GM19438 (cell line): ENCODE results near the gene SPHK1.

Source experiments
- ATAC-seq: cut with Tn5 transposase; IDR thresholded peaks from one replicate; pipeline ENCODE4 v1.9.1; 2021; ENCODE audit warnings: low read depth; ENCODE audit not compliant: unreplicated experiment

Gene SPHK1

DNA sequence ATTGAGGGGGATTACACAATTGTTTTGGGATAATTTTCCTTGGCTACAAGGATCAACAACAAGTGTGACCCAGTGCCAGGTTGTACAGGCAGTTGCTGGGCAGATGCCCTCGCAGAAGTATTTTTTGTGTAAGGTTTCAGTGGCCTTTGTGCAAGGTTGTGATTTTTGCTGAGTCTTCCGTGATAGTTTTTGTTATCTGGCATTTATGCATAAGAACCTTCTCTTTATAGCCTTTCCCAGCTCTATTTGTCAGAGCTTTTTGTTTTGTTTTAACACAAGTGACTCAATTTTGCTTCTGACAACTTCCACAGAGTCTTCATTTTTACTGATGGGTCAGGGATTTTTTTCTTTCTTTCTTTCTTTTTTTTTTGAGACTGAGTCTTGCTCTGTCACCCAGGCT lies 23.9 kb upstream of the SPHK1 start:
- ATAC-seq, result no peak

DNA sequence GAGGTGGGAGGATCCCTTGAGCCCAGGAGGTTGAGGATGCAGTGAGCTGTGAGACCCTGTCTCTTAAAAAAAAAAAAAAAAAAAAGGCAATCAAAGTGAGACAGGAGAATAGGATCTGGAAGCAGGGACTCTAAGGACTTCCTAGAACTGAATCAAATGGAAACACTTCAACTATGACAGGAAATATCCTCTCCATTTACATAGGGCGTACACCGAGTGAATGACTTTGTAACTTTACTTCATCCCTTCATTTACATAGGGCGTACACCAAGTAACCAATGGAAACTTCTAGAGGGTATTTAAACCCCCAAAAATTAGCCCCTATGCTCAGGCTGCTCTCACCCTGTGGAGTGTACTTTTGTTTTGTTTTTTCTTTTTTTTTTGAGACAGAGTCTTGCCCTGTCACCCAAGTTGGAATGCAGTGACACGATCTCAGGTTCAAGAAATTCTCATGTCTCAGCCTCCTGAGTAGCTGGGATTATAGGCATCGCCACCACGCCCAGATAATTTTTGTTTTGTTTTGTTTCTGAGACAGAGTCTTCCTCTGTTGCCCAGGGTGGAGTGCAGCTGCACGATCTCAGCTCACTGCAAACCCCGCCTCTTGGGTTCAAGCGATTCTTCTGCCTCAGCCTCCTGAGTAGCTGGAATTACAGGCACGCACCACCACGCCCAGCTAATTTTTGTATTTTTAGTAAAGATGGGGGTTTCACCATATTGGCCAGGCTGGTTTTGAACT lies 21.1 kb upstream of the SPHK1 start:
- ATAC-seq, result no peak

DNA sequence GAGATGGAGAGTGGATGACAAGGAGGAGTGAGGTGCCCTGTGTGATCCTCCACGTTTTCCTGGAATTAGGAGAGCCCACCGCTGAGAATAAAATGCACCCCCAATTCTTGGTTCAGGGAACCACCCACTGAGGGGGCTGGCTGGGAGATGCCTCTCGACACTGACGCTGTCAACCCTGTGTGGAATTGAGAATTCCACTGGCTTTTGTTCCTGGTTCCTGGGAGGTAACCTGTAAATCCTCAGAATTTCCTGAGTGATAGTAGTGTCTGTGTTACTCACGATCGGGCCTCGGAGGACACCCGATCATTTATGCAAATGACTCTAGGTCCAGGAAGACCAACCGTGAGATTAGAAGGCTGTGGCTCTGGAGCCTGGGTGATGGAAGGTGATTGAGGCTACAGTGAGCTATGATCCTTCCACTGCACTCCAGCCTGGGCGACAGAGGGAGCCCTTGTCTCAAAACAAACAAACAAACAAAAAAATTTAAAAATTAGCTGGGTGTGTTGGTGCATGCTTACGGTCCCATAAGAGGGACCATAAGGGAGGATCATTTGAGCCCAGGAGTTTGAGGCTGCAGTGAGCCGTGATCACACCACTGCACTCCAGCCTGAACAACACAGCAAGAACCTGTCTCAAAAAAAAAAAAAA lies 19.0 kb upstream of the SPHK1 start:
- no peak for ATAC-seq

DNA sequence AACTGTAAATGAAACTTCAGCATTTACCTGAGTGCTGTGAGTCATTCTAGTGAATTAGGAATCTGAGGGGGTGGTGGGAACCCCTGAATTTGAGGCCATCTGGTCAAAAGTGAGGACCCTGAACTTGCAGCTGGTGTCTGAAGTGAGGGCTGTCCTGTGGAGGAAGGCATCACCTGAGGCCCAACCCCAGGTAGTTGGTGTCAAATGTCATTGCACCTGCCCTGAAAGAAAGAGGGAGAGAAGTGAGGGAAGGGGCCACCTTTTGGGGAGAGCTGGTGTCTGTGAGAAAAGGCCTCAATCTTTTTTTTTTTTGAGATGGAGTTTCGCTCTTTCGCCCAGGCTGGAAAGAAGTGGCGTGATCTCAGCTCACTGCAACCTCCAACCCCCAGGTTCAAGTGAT lies 18.2 kb upstream of the SPHK1 start:
- no peak for ATAC-seq

DNA sequence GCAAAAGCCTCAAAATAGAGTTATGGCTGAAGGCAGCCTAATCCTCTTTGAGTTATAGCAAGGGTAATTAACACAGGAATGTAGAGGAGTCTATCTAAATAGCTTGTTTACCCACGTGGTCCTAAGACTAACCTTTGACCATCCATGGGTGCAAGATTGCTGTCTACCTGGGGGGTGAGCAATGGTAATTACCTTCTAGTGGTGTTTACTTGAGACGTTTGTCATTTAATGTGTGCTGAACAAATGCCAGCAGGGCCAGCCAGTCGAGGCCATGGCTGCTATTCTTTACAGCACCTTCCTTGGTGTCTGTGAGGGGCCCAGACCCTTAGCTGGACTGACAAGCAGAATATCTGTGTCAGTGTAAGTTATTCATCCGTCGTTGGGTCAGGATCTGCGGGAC lies 16.8 kb upstream of the SPHK1 start:
- no peak for ATAC-seq

DNA sequence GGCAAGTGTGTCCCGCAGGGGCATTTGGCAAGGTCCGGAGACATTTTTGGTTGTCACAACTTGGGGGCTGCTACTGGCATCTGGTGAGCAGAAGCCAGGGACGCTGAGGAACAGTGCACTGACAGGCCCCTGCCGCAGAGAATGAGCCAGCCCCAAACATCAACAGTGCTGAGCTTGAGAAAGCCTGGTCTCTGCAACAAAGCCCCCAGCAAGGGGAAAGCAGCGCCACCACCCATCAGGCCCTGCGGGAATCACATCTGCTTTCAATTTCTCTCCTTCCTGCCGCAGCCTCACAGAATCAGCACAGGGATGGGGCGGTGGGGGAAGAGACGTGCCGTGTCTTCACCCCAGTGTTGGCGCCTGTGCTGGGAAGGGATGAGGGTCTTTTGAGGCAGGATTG lies 15.9 kb upstream of the SPHK1 start:
- ATAC-seq, result no peak

DNA sequence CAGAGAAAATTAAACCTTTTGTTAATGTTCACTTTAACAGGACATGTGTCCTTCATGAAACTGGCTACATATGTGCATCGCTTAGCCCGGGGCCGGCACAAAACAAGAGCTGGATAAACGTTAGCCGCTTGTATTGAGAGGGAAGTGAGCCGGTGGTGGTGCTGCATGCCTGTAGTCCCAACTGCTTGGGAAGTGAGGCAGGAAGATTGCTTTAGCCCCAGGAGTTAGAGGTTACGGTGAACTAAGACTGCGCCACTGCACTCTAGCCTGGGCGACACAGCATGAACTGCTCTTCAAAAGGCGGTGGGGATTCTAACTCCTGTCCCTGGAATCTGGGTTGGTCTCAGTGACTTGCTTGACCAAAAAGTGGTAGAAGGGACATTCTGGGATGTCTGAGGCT lies 15.0 kb upstream of the SPHK1 start:
- no peak for ATAC-seq

DNA sequence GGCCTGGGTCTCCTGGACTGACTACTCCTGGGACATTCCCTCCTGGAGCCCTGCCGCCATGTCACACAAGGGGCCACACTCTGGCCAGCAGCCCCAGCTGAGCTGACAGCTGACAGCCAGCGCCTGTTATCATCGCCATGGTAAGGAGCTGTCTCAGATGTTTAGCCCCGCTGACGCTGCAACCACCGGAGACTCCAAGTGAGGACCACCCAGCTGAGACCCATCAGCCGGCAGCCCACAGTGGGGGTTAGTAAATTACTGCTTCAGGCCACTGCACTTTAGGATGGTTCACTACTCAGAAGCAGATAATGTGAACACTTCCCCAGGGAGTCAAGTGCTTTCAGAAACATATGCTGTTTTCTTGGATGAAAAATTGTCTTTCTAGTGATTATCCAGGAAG lies 14.6 kb upstream of the SPHK1 start:
- ATAC-seq, result no peak

DNA sequence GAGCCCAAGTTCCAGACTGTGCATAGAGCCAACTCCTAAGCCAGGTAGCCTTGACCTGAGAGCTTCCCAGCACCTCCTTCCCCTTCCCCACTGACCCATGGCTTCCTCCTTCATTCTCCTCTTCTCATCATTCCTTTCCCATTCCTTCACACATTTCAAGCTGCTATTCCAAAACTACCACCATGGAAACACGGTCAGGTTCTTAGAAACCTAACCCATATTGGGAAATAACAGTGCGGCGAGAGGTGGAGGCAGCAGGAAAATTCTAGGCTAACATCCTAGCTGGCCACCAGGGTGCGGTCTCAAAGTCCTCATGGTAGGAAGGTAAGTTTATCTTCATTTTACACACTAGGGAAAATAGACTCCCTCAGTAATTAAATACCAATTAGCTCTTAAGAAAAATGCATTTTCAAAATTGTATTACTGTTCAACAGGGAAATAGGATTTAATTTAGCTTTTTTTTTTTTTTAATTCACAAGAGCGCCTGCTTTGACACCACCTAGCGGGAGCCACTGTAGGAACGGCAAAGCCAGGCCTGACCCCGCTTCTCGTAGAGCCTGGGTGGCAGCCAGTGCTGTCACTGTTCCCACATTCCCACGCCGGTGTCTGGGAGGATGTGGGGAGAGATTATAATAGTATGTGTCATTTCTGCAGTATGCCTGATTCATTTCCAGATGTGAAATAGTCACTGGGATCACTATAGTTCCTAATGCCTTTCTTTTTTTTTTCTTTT lies 14.0 kb upstream of the SPHK1 start:
- no peak for ATAC-seq

DNA sequence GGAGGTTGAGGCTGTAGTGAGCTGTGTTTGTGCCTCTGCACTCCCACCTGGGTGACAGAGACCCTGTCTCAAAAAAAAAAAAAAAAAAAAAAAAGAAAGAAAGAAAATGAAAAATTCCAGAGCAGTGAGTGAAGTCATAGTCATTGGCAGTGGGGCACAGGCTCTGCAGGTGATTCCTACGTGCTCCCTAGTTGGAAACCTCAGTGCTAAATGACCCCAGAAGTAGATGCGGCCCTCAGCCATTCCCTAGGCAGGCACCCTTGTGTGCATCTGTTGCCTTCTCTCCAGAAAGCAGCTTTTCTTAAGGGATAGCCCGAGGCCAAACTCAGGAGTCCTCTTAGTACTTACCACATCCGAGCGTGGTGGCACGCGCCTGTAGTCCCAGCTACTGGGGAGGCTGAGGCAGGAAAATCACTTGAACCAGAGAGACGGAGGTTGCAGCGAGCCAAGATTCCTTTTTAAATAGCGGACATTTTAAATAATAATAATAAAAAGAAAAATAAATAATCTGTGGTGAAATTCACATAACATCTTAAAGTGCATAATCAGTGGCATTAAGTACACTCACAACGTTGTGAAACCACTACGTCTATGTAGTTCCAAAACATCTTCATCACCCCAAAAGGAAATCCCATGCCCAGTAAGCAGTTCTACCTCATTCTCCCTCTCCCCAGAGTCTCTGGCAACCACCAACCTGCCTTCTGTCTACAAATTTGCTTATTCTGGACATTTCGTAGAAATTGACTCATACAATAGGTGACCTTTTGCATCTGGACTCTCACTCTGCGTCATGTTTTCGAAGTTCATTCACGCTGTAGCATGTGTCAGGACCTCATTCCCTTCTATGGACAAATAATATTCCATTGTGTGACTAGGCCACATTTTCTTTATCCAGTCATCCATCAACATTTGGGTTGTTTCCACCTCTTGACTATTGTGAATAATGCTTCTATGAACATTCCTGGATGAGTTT lies 12.5 kb upstream of the SPHK1 start:
- ATAC-seq, result no peak

DNA sequence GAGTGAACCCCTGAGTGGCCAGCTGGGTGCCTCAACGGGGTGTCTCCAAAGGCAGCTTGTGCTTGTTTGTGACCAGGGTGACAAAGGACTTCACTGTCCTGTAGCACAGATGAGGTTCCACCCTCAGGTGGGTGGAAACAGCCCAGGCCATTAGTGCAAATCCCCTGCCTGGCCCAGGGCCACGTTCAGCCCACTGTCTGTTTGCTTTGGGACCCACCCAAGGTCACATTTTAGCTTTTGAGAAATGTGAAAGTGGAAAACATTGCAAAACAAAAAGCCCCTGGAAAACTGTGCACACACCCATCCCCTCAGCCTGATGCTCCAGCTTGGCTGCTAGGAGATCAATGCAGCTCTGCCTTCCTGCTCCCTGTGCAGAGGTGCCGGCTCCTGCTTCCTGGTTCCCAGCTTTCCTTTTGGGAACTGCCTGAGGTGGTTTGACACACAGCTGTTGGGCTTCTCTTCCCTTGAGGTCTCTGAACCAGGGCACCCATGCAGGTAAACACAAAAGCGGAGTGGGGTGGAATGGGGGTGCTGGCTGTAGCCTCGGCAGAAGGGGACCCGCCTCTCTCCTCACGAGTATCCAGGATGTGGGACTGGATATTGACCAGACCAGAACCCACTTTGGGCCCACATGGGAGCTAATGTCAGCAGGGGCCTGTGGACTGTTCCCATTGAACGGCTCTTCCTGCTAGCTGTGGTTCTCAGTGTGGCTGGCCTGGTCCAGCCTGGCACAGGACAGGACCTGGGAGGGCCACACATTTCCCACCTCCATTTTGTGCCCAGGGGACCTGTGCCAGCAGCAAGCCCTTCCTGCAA lies 7.9 kb upstream of the SPHK1 start:
- ATAC-seq, result no peak

DNA sequence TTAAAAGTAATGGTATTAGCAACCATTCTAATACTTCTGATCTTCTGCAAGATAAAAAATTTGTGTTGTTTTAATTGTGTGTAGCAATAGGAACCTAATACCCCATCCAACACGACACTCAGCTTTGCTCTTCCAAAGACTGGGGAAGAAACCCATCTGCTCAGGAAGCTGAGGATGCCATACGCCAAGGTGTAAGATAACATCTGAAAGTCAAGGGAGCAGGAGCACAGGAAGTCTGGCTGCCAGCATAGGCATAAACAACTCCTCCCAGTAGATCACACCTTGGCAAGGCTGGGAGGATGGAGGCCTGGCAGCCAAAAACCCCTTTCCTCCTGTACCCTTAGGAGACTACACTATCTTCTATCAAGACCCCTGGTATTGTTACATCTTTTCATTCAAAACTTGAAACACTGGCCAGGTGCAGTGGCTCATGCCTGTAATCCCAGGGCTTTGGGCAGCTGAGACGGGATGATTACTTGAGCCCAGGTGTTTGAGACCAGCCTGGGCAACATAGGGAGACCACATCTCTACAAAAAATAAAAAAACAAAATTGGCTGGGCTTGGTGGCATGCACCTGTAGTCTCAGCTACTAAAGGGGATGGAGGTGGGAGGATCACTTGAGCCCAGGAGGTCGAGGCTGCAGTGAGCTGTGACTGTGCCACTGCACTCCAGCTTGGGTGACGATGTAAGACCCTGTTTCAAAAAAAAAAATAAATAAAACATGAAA lies 5.7 kb upstream of the SPHK1 start:
- no peak for ATAC-seq

DNA sequence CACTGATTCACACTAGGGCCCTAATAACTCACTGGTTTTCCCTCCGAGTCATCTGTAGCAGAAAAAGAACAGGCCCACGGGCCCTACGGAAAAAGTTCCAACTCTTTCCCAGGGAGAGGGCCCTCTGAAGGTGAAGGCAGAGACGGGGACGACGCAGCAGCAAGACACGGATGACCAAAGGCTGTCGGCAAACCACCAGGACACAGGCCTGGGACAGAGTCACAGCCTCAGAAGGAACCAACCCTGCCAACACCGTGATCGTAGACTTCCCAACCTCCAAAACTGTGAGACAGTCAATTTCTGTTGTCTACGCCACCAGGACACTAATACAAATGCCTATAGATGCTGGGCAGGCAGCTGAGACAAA lies 5.2 kb upstream of the SPHK1 start:
- ATAC-seq, result no peak

DNA sequence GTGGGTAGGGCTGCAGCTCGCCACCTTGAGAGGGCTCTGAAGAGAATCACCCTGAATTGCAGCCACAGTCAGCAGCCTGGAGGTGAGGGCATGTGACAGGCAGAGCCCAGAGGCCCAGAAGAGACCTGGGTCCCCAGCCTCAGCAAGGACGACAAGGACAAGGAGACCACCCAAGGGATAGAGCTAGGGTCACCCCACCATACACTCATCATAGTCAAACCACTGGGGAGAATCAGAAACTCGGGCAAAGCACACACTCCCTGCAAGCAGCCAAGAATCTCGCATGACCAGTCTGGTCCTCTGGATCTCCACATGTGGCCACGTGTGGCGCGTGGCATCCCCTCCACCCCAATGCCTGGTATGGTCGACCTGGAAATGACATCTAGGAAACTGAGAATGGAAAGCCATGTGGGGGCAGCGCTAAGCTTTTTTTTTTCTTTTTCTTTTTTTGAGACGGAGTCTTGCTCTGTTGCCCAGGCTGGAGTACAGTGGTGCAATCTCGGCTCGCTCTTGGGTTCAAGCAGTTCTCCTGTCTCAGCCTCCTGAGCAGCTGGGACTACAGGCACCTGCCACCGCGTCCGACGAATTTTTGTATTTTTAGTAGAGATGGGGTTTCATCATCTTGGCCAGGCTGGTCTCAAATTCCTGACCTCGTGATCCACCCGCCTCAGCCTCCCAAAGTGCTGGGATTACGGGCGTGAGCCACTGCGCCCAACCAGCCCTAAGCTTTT lies 4.6 kb upstream of the SPHK1 start:
- no peak for ATAC-seq

DNA sequence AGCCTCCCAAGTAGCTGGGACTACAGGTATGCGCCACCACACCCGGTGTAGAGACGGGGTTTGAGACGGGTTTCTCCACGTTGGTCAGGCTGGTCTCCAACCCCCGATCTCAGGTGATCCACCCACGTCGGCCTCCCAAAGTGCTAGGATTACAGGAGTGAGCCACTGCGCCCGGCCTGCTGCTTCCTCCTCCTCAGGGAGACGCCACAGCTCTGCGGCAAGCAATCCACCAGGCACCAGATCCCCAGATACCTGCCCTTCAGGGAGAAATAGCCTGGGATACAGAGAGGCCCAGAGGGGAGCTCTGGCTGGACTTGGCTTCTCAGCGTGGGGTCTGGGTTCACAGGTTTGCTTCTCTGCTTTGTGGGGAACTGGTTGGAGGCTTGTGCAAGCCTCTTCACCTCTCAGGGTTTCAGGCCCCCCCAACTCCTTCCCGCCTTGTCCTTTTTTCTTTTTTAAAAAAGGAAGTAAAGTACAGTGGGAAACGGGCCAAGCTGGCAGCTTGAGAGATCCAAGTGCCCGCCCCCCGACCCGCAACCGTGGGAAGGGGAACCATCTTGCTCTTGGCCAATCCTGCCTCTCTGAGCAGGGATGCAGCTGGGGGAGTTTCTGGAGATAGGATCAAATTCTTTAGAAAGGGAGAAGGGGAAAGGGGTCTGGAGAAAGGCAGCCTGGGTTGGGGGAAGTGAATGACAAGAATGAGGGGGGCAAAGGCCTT lies 2.6 kb upstream of the SPHK1 start:
- ATAC-seq, result no peak

DNA sequence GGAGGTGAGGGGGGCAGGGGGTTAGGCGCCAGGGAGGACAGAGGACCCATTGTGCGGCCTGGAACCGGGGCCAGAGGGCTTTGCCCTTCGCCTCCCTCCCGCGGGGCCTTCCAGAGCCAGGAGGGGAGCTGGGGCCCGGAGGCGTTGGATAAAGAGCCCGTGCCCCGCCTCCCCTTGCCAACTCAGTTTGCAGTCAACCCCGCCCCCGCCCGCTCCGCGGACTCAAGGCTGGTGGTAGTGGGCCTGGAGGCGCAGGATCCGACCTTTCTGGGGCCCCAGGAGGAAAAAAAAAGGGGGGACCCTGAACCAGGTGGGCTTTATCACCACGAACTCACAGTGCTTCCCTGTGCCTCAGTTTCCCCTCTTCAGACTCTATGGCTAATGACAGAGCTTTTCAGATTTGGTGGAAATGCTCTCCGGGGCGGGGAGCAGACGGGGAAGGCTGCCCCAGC lies 2.0 kb upstream of the SPHK1 start:
- no peak for ATAC-seq

DNA sequence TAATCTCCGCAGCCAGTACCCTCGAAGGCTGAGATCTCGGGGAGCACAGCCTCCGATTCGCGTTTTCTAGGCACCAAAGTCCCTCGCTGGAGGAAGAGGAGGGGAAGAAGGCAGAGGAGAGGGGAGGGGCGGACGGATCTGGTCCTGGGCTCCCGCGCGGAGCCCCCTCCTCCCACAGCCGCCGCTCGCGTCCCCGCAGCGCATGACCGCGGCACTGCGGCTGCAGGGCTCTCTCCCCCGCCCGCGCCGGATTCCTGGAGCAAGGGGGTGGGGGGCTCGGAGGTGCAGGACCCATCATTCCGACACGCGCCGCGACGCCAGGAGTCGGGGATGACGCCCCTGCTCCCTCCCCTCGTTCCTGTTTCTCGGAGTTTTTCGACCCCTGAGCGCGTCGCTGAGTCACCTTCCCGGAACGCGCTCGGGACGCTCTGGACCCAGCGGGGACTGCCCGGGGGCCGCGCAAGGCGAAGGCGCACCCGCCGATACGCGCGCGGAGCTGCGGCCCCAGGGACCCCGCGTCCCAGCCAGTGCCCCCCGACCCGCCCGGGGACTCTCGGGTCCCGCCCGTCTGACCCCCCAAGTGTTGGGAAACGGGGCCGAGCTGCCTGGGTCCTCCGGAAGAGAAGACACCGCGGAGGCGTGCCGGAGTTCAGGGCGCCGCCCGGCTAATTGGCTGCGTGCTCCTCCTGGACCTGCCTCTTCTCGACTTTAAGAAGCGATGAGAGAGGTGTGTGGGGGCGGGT lies 1.4 kb upstream of the SPHK1 start:
- no peak for ATAC-seq
